Measurements from ENCODE around the gene PIWIL4. TPM values are rescaled to one million over a fixed set of nuclear protein-coding genes. Genes with fewer than 3 reads are reported as not detected.

Gene PIWIL4
- 0.34 TPM in 1 of 2 replicates, not detected in the other for polyA plus RNA-seq

GRCh38 chr11:94567181-94567670 lies at the start of gene PIWIL4:
PIWIL4 (plus strand) TSS chr11:94567368; CDS start chr11:94567519, 151 bp downstream.

GRCh38 chr11:94543695-94544645 lies 23.2 kb upstream of the PIWIL4 start, which contains the start of gene FUT4:
FUT4 (plus strand) TSS chr11:94543921; CDS start chr11:94544134, 213 bp downstream.

Other genes with a start within 250 kb of the PIWIL4 start
- gene GPR83, start 165.9 kb upstream of the PIWIL4 start, polyA plus RNA-seq: 0.94 TPM in 1 of 2 replicates, not detected in the other
- gene MRE11, start 73.5 kb upstream of the PIWIL4 start, polyA plus RNA-seq: 4.5 and 7.8 TPM in 2 replicates
- 10.0 and 14.2 TPM in 2 replicates for gene ANKRD49, start 73.4 kb upstream of the PIWIL4 start, polyA plus RNA-seq
- not detected in 2 replicates for gene C11orf97, start 54.9 kb upstream of the PIWIL4 start, polyA plus RNA-seq
- 0.17 TPM in 1 of 2 replicates, not detected in the other for gene FUT4, start 23.4 kb upstream of the PIWIL4 start, polyA plus RNA-seq
- gene AMOTL1, start 201.0 kb downstream of the PIWIL4 start, polyA plus RNA-seq: 0.14 and 0.79 TPM in 2 replicates

All from Purkinje cell (primary cell).